Sigmoid colon (tissue), 3 donors: ENCODE results near the gene PIGV.

Experiments
- POLR2A ChIP-seq, 2 donors: fragments of 450-650 bp; IDR thresholded peaks; one replicate each; pipeline ENCODE4 v1.6.1; 2016; ENCODE audit warnings: antibody characterized with exemption in 2 of 2, mild to moderate bottlenecking in 2 of 2, moderate library complexity in 2 of 2
- TF ChIP-seq, protein P1 (sequence below), 4 experiments: fragments of 450-650 bp in 3 of 4; fragments of 200-600 bp in 1 of 4; IDR thresholded peaks; one replicate each; pipeline ENCODE4 v1.5.1; 2016 to 2019; ENCODE audit warnings: antibody characterized with exemption in 4 of 4, mild to moderate bottlenecking in 3 of 4, moderate library complexity in 2 of 4

DNA sequence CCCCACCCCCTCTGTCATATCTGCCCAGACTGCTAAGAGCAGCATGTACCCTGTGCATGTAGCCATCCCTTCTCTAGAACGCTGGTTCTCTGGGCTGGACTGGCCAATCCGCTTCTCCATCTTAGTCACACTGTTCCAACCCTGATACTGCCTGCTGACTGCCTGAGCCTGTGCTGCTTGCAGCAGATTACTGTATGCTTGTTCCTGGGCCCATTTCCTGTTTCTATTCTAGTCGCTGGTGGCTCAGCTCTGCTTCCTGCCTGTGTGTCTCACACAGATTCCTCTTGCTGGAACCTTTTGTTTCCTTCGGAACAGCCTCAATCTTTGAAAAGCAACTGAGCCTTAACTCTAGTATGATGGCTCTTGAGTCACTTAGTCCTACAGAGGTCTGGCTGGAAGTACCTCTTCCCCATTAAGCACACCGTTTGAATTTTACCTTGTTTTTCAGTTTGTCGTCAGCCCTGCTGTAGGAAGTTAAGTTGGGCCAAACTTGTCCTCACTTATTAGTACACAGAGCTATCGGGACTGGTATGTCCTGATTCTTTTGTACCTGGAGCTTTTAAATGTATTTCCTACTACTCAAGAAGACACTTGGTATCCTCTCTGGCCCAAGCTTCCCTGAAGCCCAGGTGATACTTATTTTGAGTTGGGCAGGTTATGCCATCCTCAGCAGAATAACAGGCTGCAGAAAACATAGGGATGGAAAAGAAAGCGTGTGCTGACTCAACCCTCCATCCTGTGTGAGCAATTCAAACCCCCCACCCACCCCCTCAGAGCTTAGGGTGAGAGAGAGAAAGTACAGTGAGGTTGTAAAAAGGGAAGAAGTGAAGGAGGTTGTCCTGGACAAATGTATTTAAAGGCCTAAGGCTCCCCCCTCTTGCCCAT, 43.4 kb upstream of the PIGV start:
- TF ChIP-seq, protein P1, sequence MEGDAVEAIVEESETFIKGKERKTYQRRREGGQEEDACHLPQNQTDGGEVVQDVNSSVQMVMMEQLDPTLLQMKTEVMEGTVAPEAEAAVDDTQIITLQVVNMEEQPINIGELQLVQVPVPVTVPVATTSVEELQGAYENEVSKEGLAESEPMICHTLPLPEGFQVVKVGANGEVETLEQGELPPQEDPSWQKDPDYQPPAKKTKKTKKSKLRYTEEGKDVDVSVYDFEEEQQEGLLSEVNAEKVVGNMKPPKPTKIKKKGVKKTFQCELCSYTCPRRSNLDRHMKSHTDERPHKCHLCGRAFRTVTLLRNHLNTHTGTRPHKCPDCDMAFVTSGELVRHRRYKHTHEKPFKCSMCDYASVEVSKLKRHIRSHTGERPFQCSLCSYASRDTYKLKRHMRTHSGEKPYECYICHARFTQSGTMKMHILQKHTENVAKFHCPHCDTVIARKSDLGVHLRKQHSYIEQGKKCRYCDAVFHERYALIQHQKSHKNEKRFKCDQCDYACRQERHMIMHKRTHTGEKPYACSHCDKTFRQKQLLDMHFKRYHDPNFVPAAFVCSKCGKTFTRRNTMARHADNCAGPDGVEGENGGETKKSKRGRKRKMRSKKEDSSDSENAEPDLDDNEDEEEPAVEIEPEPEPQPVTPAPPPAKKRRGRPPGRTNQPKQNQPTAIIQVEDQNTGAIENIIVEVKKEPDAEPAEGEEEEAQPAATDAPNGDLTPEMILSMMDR (IDR thresholded peaks at IDR 0.05) = no peak
- no peak for TF ChIP-seq POLR2A (IDR thresholded peaks at IDR 0.05)
